Measurements from ENCODE around the gene RFTN2.
"Not testable (repeated sequence)": the region's sequence is repeated elsewhere in the genome, so short reads cannot be mapped to it uniquely, and the experiment has no call there.

Gene RFTN2

DNA sequence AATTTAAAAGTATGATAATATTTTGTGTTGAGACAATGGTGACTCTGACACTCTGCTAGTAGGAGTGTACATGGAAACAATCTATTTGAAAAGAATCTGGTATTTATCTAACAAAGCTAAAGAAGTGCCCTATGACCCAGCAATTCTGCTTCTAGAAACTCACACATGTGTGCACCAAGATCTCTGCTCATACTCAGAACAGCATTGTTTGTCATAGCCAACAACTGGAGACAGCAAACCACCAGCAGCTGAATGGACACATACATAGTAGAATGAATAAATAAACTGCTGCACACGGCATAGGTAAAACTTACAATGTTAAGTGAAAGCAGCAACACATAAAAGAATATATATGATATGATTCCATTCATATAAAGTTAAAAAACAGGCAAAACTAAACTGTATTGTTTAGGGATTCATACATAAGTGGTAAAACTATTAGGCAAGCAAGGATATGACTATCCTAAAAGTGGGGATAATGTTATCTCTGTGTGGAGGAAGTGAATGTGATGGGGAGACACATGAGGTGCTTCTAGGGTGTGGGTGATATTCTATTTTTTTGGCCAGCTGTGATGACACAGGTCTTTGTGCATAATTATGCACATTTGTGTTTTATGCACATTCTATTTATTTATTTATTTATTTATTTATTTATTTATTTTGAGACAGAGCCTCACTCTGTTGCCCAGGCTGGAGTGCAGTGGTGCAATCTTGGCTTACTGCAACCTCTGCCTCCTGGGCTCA is 71.1 kb downstream of the RFTN2 start:
- DNase-seq (ENCODE audit: low read depth in 2 of 2): no peak

DNA sequence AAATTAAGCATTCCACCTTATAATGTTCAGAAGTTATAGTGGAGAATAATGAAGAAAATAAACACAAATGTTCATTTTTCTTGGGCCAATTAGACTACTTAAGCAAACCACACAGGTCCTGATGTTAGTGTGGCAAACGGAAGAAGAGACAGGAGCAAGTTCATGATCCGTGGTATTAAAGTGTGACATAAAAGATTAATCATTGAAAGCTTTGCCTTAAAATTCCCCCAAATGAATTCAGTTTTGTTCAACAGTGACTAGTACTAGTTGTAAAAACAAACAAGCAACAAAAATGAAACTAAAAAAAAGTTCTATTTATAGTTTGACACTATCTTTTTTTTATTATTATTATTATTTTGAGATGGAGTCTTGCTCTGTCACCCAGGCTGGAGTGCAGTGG is 73.7 kb downstream of the RFTN2 start:
- DNase-seq (ENCODE audit: low read depth in 2 of 2): no peak

DNA sequence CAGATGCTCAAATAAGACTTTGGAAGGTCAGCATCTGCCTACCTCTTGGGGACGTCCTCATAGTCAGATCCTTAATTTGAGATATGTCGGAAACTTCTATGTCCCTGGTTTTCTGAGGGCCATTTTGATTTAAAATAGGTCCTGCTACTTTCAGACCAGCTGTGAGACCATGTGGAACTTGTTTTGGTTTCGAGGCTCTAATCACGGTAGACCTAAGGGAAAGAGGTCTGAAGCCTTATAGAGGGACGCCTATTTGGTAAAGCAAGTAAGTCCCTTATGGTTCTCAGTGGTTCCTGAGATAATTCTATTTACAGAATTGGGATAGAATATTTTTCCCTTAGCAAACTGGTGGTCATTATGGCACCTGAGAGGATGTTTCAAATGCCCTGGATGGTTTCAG is 75.1 kb downstream of the RFTN2 start:
- DNase-seq (ENCODE audit: low read depth in 2 of 2): no peak

DNA sequence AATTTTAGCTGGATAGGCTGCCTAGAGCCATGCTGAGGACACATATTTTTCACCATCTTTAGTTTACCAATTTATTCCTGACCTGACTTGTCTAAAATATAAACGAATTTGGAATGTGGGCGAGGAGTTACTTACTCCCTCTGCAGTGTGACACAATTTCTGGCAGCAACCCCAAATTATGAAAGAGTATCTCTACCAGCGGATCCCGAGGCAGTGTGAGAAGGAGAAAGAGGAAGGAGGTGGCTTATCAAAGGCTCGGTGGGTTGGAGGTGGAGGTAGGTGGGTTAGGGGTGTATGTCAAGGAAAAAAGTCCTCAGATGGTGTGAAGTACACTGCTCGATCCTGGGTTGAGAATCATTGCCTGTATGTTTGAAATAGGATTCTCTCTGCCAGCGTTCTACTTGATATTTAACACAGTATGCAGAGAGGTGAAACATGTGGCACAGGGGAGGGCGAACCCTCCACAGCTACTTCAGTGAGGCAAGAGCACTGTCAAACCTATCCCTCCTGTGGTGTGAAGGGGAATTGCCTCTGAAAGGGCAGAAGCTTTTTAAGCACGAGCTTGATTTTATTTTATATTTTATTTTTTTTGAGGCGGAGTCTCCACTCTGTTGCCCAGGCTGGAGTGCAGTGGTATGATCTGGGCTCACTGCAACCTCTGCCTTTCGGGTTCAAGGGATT is 76.0 kb downstream of the RFTN2 start:
- no peak for DNase-seq (ENCODE audit: low read depth in 2 of 2)

DNA sequence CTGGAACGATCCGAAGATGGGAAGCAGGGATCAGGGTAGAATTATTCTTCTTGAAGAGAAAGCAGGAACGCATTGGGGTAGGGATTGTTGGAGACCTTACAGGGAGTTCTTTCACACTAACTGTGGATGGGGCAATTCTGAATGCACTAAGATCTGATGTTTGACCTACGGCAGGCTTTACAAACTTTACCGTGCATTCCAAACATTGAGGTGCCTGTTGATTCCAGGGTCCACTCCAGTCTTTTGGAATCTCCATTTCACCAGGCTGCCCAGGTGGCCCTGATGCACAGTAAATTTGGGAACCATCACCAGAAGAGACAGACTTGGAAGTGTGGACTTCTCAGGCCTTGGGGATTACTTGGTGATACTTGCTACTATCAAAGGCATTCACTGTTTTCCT is 76.9 kb downstream of the RFTN2 start:
- no peak for DNase-seq (ENCODE audit: low read depth in 2 of 2)

DNA sequence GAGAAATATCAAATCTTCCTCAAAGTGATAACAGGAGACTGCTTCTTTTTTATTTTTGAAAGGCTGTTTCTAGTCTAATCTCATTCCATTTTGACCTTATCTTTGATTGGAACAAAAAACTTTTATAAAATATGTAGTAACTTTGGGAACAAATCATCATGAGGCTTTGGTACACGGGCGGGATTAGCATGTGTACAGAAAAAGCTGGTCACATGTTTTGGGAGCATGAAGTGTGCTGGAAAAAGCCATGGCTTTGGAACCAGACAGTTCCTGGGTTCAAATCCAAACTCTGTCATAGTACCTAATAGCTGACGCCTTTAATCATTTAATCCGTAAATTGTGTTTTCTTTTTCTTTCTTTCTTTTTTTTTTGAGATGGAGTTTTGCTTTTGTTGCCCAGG is 78.2 kb downstream of the RFTN2 start:
- DNase-seq (ENCODE audit: low read depth in 2 of 2): no peak

DNA sequence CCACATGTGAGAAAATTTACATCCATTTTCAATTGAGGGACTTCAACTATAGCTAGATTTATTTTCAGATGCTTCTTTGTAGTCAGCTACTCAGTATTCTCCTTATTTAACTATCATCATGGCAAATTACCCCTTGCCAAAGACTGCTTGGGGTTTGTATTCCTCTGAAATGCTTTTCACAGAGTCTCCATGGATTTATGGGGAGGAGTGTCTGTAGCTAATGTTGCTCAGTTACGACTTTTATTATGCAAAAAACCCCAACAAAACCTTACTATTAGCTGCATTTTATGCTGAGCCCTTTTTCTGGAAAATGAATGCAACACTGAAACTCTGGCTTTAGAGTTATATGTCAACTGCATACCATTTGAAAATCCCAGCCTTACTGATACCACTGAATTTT is 78.6 kb downstream of the RFTN2 start:
- DNase-seq (ENCODE audit: low read depth in 2 of 2): no peak

DNA sequence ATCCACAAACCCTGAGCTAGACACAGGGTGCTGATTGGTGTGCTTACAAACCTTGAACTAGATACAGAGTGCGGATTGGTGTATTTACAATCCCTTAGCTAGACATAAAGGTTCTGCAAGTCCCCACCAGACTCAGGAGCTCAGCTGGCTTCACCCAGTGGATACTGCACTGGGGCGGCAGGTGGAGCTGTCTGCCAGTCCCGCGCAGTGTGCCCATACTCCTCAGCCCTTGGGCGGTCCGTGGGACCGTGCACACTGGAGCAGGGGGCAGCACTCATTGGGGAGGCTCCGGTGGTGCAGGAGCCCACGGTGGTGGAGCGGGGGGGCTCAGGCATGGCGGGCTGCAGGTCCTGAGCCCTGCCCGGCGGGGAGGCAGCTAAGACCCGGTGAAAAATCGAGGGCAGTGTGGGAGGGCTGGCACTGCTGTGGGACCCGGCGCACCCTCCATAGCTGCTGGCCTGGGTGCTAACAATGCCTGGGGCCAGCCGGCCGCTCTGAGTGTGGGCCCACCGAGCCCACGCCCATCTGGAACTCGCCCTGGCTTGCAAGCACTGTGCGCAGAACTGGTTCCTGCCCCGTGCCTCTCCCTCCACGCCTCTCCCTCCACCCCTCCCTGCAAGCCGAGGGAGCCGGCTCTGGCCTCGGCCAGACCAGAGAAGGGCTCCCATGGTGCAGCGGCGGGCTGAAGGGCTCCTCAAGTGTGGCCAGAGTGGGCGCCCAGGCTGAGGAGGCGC is 83.9 kb downstream of the RFTN2 start:
- no peak for DNase-seq (ENCODE audit: low read depth in 2 of 2)

DNA sequence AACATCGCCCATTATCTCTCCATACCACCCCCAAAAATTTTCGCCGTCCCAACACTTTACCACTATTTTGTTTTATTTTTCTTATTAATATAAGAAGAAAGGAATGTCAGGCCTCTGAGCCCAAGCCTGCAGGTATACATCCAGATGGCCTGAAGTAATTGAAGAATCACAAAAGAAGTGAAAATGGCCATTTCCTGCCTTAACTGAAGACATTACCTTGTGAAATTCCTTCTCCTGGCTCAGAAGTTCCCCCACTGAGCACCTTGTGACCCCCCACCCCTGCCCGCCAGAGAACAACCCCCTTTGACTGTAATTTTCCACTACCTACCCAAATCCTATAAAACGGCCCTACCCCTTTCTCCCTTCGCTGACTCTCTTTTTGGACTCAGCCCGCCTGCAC is 88.1 kb downstream of the RFTN2 start:
- DNase-seq (ENCODE audit: low read depth in 2 of 2): not testable (repeated sequence)

DNA sequence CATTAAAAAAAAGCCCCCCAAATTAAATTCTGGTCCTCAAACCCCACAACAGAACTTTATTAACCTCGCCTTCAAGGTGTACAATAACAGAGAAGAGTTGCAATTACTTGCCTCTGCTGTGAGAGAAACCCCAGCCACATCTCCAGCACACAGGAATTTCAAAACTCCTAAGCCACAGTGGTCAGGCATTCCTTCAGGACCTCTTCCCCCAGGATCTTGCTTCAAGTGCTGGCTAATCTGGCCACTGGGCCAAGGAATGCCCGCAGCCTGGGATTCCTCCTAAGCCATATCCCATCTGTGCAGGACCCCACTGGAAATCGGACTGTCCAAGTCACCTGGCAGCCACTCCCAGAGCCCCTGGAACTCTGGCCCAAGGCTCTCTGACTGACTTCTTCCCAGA is 95.2 kb downstream of the RFTN2 start:
- DNase-seq (ENCODE audit: low read depth in 2 of 2): not testable (repeated sequence)

DNA sequence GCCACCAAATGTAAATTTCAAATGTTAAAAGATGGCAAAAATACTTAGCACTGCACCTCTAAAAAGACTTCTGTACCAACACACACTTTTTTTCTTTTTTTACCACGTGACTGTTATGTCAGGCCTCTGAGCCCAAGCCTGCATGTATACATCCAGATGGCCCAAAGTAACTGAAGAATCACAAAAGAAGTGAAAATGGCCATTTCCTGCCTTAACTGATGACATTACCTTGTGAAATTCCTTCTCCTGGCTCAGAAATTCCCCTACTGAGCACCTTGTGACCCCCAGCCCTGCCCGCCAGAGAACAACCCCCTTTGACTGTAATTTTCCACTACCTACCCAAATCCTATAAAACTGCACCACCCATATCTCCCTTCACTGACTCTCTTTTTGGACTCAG is 97.1 kb downstream of the RFTN2 start:
- not testable (repeated sequence) for DNase-seq (ENCODE audit: low read depth in 2 of 2)

DNA sequence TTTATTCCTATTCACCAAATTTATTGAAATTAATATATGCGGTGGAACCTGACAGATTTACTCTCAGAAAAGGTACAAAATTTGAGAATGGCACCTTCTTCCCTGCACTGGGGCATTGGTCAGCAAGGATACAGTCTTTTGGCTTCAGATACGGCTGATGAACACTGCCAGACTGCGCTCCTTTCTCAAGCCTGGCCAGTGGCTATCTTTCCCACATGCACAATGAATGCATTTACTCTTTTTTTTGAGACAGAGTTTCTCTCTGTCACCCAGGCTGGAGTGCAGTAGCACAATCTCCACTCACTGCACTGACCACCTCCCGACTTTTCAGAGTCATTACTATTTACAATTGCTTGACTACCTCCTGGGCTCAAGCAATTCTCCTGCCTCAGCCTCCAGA is 97.9 kb downstream of the RFTN2 start:
- DNase-seq (ENCODE audit: low read depth in 2 of 2): no peak

DNA sequence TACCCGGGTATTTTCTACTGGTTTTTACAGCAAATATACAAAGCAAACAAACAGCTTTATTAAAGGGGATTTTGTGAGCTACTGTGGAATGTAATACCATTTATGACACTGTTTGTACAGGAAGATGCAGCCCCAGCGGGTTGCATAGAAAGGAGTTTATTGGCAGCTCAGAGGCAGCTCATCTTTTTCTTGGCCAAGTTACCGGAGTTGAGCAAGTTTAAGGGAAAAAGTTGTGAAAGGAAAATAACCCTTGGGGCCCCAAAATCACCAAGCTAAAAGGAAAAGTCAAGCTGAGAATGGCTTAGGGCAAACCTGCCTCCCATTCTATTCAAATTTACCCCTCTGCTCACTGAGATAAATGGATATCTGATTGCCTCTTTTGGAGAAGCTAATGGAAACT is 98.8 kb downstream of the RFTN2 start:
- DNase-seq (ENCODE audit: low read depth in 2 of 2): no peak

DNA sequence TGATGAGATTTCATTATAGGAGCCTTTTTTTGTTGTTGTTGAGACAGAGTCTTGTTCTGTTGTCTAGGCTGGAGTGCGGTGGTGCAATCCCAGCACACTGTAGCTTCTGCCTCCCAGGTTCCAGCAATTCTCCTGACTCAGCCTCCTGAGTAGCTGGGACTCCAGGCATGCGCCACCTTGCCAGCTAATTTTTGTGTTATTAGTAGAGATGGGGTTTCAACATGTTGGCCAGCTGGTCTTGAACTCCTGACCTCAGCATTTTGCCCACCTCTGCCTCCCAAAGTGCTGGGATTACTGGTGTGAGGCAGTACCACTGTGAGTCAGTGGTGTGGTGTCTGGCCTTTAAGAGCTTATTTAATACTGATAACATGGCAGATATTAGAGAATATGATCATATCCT is 99.4 kb downstream of the RFTN2 start:
- DNase-seq (ENCODE audit: low read depth in 2 of 2): no peak

DNA sequence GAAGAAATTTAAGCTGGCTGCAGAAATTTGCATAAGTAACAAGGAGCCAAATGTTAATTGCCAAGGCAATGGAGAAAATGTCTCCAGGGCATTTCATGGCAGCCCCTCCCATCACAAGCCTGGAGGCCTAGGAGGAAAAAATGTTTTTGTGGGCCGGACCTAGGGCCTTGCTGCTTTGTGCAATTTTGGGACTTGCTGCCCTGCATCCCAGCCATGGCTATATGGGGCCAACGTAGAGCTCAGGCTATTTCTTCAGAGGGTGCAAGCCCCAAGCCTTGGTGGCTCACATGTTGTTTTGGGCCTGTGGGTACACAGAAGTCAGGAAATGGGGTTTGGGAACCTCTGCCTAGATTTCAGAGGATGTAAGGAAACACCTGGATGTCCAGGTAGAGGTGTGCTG is 101.8 kb downstream of the RFTN2 start:
- DNase-seq (ENCODE audit: low read depth in 2 of 2): no peak

DNA sequence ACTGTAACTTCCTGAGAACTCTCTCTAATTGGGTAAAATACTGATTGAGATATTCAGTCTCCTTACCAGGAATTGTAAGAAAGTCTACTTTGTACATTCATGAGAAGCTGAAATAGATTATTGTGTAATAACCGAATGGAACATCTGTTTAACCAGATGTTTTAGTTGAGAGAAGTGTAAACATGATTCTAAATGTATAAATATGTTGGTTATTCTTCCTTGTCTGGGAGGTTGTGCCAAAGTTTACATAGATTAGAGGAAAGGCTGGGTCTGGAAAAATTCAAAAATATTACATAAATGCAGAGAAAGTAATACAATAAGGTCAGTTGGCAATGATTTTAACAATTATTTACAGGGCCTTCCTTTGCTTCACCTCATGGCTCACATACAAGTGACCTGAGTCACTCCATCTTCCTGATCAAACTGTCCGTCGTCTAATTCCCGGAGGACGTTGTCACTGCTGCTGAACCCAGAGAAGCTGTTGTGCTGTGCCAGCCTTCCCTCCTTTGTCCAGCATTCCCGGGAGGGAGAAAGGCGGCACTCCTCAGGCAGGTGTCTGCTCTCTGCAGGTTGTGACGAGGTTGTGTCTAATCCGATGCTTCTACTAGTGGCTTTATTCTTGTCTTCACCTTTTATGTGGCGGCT is 103.6 kb downstream of the RFTN2 start:
- DNase-seq (ENCODE audit: low read depth in 2 of 2): no peak

DNA sequence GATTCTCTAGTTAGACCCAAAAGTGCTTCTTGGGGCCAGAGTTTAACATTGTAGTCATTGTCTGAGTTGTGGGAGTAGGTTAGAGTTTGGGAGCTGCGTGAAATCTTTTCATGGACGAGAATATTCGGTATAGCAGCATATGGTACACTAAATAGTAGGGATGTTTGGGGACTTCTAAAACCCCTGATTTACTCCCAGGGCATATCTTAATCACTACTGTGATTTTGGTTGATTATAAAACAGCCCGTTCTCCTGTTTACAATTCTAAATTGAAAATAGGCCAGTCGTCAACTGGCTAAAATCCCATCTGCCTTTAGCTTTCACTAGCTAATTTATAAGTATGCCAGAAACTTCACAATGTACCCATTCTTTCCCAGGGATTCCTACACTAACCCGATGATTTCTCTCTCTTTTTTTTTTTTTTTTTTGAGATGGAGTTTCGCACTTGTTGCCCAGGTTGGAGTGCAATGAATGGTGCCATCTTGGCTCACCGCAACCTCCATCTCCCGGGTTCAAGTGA is 115.2 kb downstream of the RFTN2 start:
- no peak for DNase-seq (ENCODE audit: low read depth in 2 of 2)

DNA sequence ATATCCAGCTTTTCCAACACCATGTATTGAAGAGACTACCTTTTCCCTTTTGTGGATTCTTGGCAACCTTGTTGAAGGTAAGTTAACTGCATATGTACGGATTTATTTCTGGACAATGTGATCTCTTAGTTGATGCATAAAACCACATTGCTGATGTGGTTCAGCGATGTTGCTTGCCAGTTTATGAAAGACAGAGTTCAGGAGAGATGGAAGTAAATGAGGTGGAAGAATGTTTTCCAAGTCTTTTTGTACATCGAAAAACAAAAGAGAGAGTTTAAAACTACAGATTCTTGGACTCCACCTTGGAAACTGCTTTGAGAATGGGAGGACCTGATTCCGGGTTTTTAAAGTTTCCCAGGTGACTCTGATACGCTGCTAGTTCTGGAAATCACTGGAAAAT is 115.7 kb downstream of the RFTN2 start:
- no peak for DNase-seq (ENCODE audit: low read depth in 2 of 2)

DNA sequence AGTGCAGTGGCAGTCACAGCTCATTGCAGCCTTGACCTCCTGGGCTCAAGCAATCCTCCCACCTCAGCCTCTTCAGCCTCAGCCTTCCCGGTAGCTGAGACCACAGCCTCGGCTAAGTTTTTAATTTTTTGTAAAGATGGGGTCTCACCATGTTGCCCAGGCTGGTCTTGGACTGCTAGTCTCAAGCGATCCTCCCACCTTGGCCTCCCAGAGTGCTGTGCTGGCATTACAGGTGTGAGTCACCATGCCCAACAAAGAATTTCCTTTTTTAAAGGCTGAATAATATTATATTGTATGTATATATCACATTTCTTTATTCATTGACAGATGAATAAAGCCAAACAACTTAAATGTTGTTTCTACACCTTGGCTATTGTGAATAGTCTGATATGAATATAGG is 117.0 kb downstream of the RFTN2 start:
- DNase-seq (ENCODE audit: low read depth in 2 of 2): no peak

DNA sequence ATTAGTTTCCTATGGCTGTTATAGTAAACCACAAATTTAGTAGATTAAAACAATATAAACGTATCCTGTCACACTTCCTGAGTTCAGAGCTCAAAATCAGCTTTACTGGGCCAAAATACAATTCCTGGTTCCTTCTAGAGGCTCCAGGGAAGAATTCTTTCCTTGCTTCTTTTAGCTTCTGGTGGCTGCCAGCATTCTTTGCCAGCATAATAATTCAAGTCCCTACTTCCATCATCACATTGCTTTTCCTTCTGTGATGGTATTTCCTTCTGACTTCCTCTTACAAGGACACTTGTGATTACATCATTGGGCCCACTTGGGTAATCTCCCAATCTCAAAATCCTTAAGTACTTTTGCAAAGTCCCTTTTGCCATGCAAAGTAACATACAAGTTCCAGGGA is 118.9 kb downstream of the RFTN2 start:
- no peak for DNase-seq (ENCODE audit: low read depth in 2 of 2)

DNA sequence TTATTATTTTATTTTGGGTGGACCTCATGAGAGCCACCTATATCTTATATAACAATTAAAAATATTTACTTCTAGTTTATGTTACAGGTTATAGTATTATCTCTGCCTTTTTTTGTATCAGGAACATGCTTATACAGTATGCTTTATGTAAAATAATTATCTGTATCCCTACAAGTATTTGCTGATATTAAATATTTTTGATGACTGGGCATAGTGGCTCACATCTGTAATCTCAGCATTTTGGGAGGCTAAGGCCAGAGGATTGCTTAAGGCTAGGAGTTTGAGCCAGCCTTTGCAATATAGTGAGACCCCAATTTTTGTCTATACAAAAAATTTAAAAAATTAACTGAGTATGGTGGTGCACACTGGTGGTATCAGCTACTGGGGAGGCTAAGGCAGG is 119.9 kb downstream of the RFTN2 start:
- no peak for DNase-seq (ENCODE audit: low read depth in 2 of 2)

DNA sequence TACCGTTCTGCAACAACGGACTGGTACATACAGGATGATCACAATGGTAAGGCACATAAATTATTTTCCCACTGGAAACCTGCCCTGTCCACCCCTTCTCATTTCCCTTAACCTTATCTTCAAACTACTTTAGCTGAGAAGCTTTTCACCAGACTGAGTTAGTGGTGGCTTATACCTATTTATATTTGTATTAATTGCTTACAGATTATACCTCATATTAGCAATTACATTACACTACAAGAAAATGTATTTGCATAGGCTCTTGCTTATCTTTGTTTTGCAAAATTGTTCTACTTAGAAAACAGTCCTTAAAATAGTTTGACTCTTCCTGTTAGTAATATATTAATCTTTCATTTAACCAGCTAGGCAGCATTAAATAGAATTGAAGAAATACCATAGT is 124.1 kb downstream of the RFTN2 start:
- not testable (repeated sequence) for DNase-seq (ENCODE audit: low read depth in 2 of 2)

All from stimulated activated CD8-positive, alpha-beta memory T cell treated with anti-CD3 and anti-CD28 coated beads, Interleukin-2, amount 100 ng/mL, for 48 hours (primary cell).